Fibroblast of skin of right biceps (primary cell): ENCODE data around the gene IFIT5.
"Not testable (repeated sequence)": the region's sequence is repeated elsewhere in the genome, so short reads cannot be mapped to it uniquely, and the experiment has no call there.

Source experiments
- DNase-seq: peaks from one replicate; pipeline ENCODE4 v3.0.0-alpha.2; 2013

IFIT5 gene

GRCh38 chr10:89414146-89414878 lies at the start of gene IFIT5:
Gene IFIT5 (plus strand): TSS chr10:89414568. CDS start chr10:89414799, 231 bp downstream.
- DNase-seq = peak; percentile 75

DNA sequence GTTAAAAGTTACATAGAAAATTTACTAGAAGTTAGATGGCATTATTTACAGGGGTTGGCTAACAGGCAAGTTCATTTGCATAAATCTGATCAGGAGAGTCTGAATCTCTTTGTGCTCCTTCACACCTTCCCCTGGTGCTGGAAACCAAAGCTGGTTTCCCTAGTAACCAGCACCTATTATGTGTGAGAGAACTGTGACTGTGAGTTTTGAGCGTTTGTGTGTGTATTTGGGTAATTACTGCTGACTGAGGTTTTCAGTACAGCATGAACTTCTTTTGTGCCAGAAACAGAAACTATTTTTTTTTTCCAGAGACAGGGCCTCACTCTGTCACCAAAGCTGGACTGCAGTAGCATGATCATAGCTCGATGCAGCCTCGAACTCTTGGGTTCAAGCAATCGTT lies 46.8 kb upstream of the IFIT5 start:
- no peak for DNase-seq

- no peak for DNase-seq
Measured at GRCh38 chr10:89368129-89368528, 46.2 kb upstream of the IFIT5 start.

DNA sequence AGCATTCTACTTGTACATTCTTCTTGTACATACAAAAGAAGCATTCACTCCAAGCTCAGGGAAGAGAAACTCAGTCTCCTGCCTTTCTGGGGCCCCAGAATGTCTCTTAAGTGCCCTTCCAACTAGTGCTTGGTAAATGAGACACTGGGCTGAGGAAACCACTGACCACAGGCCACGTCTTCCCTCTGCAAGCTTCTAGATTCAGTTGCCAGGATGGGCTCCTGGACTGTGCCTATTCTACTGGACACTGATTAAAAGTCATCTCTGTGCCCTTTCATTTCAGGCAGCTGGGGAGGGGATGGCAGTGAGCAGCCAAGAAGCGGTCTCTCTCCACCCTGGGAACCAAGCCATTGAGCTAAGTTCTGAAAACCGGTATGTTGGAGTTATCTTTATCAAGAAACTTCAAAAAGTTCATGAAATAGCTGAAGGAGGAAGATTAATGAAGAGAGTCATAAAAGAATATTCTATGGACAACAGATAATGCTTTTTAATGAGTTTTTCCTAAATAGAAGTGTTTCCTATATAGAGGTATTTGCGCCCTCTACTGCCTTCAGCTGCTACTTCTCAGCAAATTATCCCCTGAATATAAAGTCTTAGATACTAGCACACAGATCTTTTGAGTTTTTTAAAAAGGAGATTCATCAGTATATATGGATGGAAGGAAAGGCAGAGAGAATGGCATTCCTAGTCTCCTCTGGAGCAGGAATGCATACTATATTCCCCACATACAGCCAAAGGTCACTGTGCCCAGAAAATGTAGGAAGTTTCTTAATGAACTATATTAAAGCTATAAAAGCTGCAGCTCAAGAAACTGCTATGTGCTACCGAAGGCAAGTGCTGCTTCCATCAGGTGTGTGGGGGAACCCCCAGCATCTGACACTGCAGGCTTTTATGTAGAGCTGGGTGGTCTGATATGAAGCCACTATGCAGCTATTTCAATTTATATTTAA lies 44.9 kb upstream of the IFIT5 start:
- DNase-seq = peak; percentile 51

DNA sequence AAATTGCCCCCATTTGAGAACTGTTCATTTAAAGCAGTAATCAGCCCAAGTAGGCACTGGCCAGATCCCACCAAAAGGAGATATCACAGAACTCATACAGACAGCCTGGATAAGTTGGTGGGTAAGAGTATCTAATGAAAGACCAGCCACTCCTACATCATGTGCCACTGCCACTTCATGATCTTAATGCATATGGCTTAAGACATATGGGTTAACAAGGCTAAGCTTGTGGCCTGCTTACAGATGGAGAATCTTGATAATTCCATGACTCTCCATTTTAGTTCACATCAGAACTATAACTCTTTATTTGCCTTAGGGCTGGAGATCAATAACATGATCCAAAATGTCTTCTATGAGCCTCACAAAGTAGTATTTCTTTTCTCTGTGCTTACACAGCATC lies 43.3 kb upstream of the IFIT5 start:
- no peak for DNase-seq

GRCh38 chr10:89371987-89372386 lies 42.4 kb upstream of the IFIT5 start:
- DNase-seq = no peak

- DNase-seq = peak; percentile 85
Measured at GRCh38 chr10:89373916-89374711, 40.3 kb upstream of the IFIT5 start.

DNA sequence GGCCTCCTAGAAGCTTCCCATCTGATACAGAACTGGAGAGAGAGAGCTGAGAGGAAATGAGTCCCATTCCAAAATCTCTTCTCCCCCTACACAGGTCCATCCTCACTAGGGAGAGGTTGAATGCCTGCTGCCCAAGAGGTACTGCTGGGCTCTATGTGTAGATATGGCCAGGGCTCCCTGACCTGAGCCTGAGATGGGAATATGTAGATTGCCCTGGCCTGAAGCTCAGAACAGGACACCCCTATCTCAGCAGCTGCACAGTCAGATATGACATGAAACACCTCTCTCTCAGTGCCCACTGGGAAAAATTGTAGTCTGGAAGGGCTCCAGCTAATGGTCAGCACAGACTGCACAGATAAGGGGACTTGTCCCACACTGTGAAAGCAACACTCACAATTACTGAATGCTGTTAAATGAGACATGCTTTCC lies 39.6 kb upstream of the IFIT5 start:
- DNase-seq = no peak

DNA sequence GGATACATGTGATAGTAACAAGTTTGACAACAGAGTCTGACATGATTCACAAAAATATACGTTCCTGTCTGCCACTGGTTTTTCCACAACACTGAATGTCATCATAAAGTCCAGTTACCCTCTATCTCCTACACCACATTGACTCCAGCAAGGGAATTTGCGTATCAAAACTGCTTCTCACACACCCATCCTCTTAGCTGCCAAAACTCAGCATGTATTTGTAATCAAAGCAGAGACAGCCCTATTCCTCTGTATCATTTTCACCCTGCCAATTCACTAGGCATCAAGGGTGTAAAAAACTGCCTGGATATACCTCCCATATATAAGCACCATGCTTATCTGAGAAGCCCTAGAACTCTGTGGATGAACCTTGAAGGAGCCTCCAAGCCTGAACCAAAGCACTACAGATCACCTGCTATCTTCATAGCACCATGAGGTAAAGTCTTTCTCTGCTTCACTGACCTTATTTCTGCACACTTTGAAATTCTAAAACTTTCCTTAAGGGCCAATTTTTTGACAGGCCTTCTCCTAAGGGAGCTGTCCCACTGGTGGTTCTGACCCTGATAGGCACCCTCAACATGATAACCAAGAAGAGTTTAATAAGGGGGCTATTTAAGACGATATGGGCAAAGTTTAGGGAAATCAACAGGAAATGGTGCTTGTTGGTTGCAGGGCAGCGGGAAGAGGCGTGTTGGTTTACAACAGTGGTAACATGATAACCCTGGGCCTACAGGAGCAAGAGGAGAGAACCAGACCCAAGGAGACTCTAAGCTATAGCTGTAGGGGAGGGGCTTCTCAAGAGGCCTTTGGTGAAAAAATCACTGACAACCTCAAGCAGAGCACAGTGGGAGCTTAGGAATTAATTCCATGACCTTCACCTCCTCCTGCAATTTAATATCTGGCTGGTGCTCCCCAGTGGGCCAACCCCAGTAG lies 36.4 kb upstream of the IFIT5 start, which contains the start of gene IFIT1B:
IFIT1B (plus strand) TSS at position 352 of the 933 bp plus-strand sequence; CDS start at position 432, 80 bp downstream.
- DNase-seq = no peak

DNA sequence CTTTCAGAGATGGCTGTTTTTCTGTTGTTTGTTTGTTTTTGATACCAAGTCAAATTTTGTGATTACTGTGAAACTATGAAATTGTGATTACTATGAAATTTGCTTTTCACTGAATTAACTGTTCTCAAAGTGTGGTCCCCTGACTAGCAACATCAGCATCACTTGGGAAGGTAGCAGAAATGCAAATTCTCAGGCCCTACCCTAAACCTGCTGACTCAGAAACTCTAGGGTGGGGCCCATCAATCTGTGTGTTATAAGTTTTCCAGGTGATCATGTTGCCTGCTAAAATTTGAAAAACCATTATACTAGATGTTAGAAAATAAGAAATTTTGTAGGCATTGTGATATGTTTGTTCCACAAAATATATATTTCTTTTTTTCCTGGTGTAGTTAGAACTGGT lies 35.3 kb upstream of the IFIT5 start:
- no peak for DNase-seq

GRCh38 chr10:89382757-89383156 lies 31.6 kb upstream of the IFIT5 start:
- no peak for DNase-seq

- DNase-seq = peak; percentile 65
Measured at GRCh38 chr10:89384474-89385340, 29.7 kb upstream of the IFIT5 start.

DNA sequence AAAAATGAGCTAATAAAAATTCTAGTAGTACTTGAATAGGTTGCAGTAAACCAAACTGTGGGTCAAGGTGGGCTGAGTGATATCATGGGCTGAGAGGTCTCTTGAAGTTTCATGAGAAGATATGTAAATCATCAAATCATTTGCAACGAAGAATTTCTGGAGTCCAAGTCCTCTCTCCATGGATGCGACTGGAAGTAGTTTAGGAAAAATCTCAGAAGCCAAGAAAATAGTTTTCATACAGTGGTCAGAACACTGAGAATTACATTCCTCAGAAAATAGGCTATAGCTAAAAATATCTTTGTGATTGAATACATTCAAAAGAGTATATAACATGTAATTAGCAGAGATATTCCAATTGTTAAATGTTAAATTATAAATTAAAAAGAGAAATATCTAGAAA lies 25.6 kb upstream of the IFIT5 start:
- peak; percentile 10 for DNase-seq

DNA sequence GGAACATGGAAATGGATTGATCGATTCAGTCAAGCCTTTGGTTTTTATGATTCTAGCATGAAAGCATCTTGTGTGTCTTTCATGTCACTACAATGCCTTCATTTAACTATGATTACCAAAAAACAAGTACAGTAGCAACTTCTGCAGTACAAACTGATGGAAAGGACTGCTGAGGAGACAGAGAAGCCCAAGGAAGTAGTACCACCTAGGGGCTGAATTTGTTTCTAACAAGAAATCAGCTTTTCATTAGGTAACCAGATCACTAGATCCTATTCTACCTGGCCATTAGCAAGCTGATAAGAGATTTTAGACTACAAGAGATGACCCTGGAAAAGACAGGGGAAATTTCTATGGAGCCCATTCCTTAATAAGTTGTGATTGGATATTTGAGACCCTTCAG lies 25.1 kb upstream of the IFIT5 start:
- peak; percentile 45 for DNase-seq

DNA sequence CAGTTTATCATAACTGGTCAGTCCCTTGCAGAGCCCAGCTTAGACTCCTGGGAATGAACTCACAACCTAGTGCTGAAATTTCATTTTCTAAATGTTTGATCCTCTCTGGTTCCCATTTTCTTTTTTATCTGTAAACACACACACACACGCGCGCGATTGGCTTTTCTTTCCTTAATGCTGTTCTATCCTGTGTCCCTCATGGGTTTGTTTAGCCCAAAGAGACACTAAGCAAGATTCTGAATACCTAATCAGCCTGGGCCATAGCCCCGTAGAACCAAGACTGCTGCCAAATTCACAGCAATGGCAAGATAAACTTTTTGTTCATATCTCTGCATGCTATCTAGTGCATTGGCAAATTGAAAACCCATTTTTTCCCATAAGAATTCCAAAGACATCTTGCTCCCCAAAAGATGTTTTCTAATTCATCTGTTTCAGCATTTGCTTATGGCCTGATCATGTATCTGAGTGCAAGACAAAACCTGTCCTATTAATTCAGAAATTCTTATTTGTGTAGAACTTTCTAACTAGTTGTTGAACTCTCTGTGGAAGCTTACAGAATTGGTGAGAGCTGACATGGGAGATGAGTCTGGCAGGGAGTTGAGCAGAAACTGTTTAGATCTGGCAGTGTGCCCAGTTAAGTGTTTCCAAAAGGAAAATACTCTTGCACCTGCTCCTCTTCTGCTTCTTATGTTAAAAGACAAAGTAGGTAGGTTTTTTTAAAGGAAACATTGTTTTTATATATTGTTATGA lies 23.7 kb upstream of the IFIT5 start:
- DNase-seq = no peak

GRCh38 chr10:89391226-89391576 lies 23.2 kb upstream of the IFIT5 start:
- DNase-seq = not testable (repeated sequence)

DNA sequence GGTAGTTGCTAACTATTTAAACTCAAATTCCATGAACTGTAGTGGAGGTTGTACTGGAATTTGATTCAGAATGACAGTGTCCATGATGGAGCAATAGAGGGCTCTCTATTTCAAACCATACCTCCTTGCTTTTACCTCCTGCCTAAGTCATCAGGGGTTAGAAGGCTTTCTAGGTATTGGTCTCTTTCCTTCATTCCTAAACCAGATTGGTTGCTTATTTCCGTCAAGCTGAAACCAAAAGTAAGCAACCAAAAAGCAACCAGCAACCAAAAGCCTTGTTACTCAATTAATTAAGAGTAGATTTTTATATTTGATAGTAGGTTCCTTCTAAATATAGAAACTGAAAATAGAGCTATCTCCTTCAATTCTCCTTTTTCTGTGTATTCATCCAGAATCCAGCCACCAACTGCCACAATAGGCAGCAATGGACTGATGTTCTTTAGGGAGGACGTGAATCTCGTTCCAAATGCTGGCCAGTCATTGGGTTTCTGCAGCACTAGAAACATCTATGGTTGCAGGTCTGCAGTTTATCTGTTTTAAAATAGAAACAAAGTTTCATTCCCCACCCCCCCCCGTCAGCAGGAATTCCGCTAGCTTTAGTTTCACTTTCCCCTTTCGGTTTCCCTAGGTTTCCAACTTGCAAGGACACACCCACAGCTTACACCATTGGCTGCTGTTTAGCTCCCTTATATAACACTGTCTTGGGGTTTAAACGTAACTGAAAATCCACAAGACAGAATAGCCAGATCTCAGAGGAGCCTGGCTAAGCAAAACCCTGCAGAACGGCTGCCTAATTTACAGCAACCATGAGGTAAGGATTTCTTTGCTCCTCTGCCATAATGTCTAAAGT lies 22.2 kb upstream of the IFIT5 start, which contains the start of gene IFIT1:
IFIT1 (plus strand) TSS at position 717 of the 850 bp plus-strand sequence; CDS start at position 807, 90 bp downstream.
- DNase-seq = peak; percentile 85

- DNase-seq = peak; percentile 79
Measured at GRCh38 chr10:89392974-89393373, 21.4 kb upstream of the IFIT5 start.

DNA sequence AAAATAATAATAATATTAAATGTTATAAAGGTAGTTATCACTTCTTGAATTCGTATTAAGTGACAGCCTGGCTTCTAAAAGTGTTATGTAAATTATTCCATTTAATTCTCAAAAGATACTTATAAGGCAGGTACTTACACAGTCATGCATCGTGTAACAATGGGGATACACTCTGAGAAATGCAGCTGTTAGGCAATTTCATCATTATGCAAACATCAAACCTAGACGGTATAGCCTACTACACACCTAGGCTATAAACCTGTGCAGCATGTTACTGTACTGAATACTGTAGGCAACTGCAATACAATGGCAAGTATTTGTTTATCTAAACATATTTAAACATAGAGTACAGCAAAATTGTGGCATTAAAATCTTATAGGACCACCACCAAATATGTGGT lies 20.5 kb upstream of the IFIT5 start:
- DNase-seq = no peak
